ENCODE measurements around the gene PRRX2.
"Not testable (repeated sequence)": the region's sequence is repeated elsewhere in the genome, so short reads cannot be mapped to it uniquely, and the experiment has no call there.

Gene PRRX2

GRCh38 chr9:129654554-129655040 lies 10.8 kb upstream of the PRRX2 start:
- no peak for DNase-seq (ENCODE audit: low spot score)

- no peak for DNase-seq (ENCODE audit: low spot score)
Observed at GRCh38 chr9:129655154-129655553, 10.3 kb upstream of the PRRX2 start.

DNA sequence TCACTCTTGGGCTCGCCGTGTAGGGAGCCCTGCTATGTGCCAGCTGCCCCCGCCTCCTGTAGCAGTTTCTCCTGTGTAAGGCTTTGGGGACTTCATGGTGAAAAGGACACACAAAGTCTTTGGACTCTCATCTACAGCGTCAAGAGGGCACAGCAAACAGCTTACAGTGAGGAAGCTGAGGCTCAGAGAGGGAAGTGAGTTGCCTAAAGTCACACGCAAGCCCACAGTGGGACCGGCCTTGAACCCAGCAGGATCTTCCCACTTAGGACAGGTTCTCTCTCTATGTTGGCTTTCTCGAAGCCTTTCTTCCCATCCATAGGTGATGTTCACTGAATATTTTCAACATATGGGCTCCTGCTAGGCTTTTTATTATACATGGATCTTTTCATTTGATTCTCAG lies 9.8 kb upstream of the PRRX2 start:
- DNase-seq (ENCODE audit: low spot score) = no peak

- no peak for DNase-seq (ENCODE audit: low spot score)
Observed at GRCh38 chr9:129656795-129657390, 8.6 kb upstream of the PRRX2 start.

- no peak for DNase-seq (ENCODE audit: low spot score)
Observed at GRCh38 chr9:129661029-129661428, 4.4 kb upstream of the PRRX2 start.

- DNase-seq (ENCODE audit: low spot score) = not testable (repeated sequence)
Observed at GRCh38 chr9:129662239-129662638, 3.2 kb upstream of the PRRX2 start.

GRCh38 chr9:129664746-129665388 lies 580 bp upstream of the PRRX2 start:
- DNase-seq (ENCODE audit: low spot score) = no peak

- no peak for DNase-seq (ENCODE audit: low spot score)
Observed at GRCh38 chr9:129665814-129666520, 520 bp downstream of the PRRX2 start.

DNA sequence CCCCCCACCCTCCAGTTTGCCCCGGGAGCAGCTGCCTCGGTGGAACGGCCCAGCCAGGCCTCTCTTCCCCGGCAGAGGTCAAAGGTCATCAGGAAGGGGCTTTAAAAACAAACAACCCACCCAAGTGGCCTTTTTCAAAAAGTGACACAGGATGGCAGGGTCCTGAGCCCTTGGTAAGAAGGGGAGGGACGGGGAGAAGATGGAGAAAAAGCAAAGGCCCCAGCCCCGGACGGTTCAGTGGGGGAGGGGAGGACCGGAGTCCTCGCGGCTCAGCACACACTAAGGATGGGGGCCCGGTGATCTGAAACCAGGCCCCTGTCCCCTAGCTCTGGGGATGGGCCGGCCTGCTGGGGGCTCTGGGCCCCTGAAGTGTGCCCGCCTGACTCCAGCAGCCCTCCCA lies 1.1 kb downstream of the PRRX2 start:
- DNase-seq (ENCODE audit: low spot score) = no peak

- no peak for DNase-seq (ENCODE audit: low spot score)
Observed at GRCh38 chr9:129667378-129667777, 1.9 kb downstream of the PRRX2 start.

GRCh38 chr9:129667850-129668249 lies 2.4 kb downstream of the PRRX2 start:
- no peak for DNase-seq (ENCODE audit: low spot score)

GRCh38 chr9:129669141-129669718 lies 3.8 kb downstream of the PRRX2 start:
- DNase-seq (ENCODE audit: low spot score) = no peak

DNA sequence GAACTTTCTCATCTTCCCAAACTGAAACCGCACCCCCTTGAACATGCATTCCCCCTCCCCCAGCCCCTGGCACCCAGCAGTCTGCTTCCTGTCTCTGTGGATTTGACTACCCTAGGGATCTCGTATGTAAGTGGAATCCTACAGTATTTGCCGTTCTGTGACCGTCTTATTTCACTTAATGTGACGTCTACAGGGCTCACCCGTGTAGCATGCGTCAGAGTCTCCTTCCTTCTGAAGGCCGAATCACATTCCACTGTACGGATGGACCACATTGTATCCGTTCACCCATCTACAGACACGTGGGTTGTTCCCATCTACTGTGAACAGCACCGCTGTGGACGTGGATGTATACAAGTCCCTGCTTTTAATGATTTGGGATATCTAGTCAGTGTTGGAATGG lies 4.5 kb downstream of the PRRX2 start:
- DNase-seq (ENCODE audit: low spot score) = no peak

DNA sequence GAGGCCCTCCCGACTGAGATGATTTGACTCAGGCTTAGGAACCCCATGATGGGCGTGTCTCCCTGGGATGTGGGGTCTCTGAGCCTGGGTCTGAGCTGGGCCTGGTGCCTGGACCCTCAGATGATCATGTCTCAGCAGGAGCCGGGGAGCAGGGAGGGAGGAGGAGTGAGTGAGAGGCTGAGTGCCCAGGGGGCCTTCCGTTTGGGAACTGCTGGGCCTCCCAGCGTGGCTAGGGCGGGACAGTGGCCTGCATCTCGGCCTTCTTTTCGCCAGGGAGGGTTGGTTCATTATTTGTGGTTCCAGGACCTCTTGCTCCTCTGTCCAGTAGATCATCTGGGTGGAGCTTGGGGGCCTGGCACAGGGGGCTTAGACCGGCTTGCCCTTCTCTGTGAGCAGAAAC lies 5.6 kb downstream of the PRRX2 start:
- no peak for DNase-seq (ENCODE audit: low spot score)

- DNase-seq (ENCODE audit: low spot score) = no peak
Observed at GRCh38 chr9:129671519-129671918, 6.1 kb downstream of the PRRX2 start.

- DNase-seq (ENCODE audit: low spot score) = no peak
Observed at GRCh38 chr9:129672702-129673101, 7.3 kb downstream of the PRRX2 start.

DNA sequence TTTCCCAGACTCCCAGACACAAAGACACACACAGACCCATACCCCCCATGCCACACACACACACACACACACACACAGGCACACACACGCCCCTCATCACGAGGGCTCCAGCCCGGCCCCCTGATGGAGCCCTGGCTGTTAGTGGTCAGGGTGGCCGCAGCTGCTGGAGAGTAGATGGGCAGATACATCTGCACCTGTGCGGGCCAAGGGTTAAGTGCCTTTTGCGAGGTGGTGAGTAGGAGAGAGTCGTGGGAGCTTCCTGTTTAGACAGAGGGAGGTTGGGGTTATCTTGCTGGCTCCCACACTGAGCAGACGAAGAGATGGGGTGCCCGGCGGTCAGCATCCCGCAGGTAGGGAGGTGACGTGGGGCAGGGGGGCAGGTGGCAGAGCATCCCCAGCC lies 8.2 kb downstream of the PRRX2 start:
- no peak for DNase-seq (ENCODE audit: low spot score)

DNA sequence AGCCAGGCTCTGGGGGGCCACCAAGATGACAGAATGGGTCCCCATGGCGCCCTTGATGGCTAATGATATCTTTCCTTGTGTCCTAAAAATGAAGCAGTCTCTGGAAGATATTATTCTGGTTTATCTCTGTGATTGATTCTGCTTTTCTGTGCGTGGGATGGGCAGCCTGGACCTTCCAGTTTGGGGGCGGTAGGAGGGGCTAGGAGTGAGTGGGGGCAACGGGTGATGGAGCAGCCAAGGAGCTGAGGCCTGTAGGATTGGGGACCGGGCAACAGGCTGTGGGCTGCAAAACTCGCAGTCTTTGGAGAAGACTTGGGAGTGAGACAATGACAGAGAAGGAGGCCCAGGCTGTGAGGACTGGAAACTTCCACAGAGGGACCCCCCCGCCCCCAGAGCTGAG lies 8.8 kb downstream of the PRRX2 start:
- DNase-seq (ENCODE audit: low spot score) = no peak

DNA sequence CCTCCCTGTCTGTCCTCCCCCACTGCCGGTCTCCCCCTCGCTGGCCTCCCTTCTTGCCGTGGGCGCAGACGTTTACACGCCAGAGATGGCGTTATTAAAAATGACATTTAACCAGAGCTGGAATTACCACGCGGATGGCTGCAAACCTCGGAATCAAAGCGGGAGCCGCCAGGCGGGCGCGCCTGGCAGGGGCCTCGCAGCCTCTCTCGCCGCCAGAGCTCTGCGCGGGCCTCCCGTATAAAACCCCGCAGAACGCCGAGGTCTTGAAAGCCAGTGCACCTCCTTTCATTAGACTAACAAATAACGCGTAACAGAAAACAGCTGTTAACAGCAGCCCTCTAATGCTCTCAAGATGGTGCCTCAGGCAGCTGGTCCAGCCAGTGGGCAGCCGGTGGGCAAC lies 10.2 kb downstream of the PRRX2 start:
- DNase-seq (ENCODE audit: low spot score) = no peak

DNA sequence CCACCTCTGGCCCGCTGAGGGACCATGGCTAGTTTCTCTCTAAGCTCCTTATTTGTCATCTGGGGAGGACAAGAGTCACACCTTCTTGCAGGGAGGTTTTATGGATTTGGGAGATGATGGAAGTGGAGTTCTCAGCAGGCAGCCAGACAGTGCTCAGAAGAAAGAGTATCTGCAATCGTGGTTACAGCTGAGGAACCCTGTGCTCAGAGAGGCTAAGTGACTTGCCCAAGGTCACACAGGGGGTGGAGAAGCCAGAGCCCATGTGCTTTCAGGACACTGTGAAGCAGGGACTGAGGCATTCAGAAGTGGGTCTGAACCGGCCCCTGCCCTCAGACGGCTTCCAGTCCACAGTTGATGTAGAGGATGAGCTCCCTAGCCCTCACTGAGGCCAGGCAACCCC lies 10.8 kb downstream of the PRRX2 start:
- no peak for DNase-seq (ENCODE audit: low spot score)

DNA sequence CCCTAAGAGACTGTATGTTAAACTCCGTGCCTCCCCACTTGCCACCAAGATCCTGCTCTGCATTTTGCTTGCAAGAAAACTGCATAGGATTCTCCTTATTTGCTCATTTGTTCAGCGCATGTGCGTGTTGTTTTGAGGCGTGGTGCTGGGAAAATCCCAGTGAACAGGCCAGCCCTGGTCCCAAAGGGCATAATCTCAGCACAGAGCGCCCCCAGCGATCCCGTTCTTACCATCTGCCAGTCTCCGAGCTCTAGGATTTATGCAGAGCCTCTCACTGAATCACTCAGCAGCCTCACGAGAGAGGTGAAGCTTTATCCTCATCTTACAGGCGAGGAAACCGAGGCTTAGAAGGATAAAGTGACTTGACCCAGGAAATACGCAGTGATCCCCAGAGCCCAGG lies 11.5 kb downstream of the PRRX2 start:
- DNase-seq (ENCODE audit: low spot score) = no peak

DNA sequence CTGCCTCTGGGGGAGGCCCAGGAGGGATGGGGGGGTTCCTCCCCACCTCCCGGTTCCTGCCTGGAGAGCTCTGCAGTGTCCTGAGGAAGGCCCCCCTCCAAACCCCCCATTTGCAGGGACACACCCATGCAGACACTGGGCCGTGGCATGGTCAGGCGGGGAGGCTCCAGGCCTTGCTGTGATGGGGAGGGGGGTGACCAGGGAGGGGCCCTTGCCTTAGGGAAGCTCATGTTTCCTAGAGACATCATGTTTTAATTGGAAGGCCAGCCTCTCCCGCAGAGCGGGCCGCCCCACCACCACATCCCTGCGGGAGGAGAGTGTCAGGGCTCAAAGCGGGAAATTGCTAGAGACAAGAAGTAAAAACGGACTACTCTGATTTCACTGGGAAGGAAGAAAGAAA lies 12.0 kb downstream of the PRRX2 start:
- no peak for DNase-seq (ENCODE audit: low spot score)

GRCh38 chr9:129678844-129679243 lies 13.4 kb downstream of the PRRX2 start:
- no peak for DNase-seq (ENCODE audit: low spot score)
